ENCODE measurements around the gene TMEM131.

- TF ChIP-seq CTCF (IDR thresholded peaks at IDR 0.05): no peak
- TF ChIP-seq POLR2A (IDR thresholded peaks at IDR 0.05): no peak
These were observed 2.6 kb downstream of the TMEM131 start for GRCh38 chr2:97992836-97993825.

Data from heart left ventricle (tissue), 13 donors.